CD4-positive, CD25-positive, alpha-beta regulatory T cell (primary cell): ENCODE results near the gene OPN1MW2. TPM values are rescaled to one million over a fixed set of nuclear protein-coding genes. Genes with fewer than 3 reads are reported as not detected.

Experiments used
- polyA plus RNA-seq, 4 donors: library from polyadenylated mRNA; unstranded; fragments of 300-500 nt; fragmentation: Illumina TruSeq; gene quantifications; one replicate each; pipeline ENCODE4 v1.2.3, GENCODE V29; 2021
- total RNA-seq: library from RNA; stranded (reverse); gene quantifications from one replicate; pipeline ENCODE4 v1.2.3, GENCODE V29; 2022

OPN1MW2 gene
- total and polyA plus RNA-seq, 5 donors from 2014 or later: not detected

Other genes with a start within 250 kb of the OPN1MW2 start
- gene HCFC1, start 247.9 kb upstream of the OPN1MW2 start, total RNA-seq: 71.6 TPM
- gene HCFC1, start 247.9 kb upstream of the OPN1MW2 start, polyA plus RNA-seq: 1 to 10 TPM; 3.0 to 4.3 (median 3.6) TPM
- 6.0 TPM for gene TMEM187, start 247.0 kb upstream of the OPN1MW2 start, total RNA-seq
- gene TMEM187, start 247.0 kb upstream of the OPN1MW2 start, polyA plus RNA-seq: 10 to 100 TPM; 16.1 to 21.0 (median 17.7) TPM
- gene IRAK1, start 199.9 kb upstream of the OPN1MW2 start, total RNA-seq: 64.7 TPM
- 10 to 100 TPM; 23.7 to 29.5 (median 26.0) TPM for gene IRAK1, start 199.9 kb upstream of the OPN1MW2 start, polyA plus RNA-seq
- 180 TPM for gene MECP2, start 122.0 kb upstream of the OPN1MW2 start, total RNA-seq
- 10 to 100 TPM; 13.3 to 20.5 (median 15.2) TPM for gene MECP2, start 122.0 kb upstream of the OPN1MW2 start, polyA plus RNA-seq
- not detected for gene OPN1LW, start 75.5 kb upstream of the OPN1MW2 start, total RNA-seq
- not detected for gene OPN1LW, start 75.5 kb upstream of the OPN1MW2 start, polyA plus RNA-seq
- gene OPN1MW, start 37.2 kb upstream of the OPN1MW2 start, total RNA-seq: not detected
- gene OPN1MW, start 37.2 kb upstream of the OPN1MW2 start, polyA plus RNA-seq: not detected
- gene OPN1MW3, start 37.8 kb downstream of the OPN1MW2 start, total RNA-seq: not detected
- gene OPN1MW3, start 37.8 kb downstream of the OPN1MW2 start, polyA plus RNA-seq: not detected
- gene TEX28, start 75.4 kb downstream of the OPN1MW2 start, total RNA-seq: not detected
- not detected for gene TEX28, start 75.4 kb downstream of the OPN1MW2 start, polyA plus RNA-seq
- 8.1 TPM for gene TKTL1, start 76.0 kb downstream of the OPN1MW2 start, total RNA-seq
- gene TKTL1, start 76.0 kb downstream of the OPN1MW2 start, polyA plus RNA-seq: 10 to 100 TPM; 21.0 to 34.3 (median 25.4) TPM
- gene FLNA, start 154.9 kb downstream of the OPN1MW2 start, total RNA-seq: 1,918 TPM
- gene FLNA, start 154.9 kb downstream of the OPN1MW2 start, polyA plus RNA-seq: 100 to 1,000 TPM; 219 to 283 (median 250) TPM
- gene EMD, start 159.5 kb downstream of the OPN1MW2 start, total RNA-seq: 133 TPM
- 10 to 100 TPM; 31.8 to 44.0 (median 34.6) TPM for gene EMD, start 159.5 kb downstream of the OPN1MW2 start, polyA plus RNA-seq
- 4,192 TPM for gene RPL10, start 178.6 kb downstream of the OPN1MW2 start, total RNA-seq
- 1,000 to 10,000 TPM; 3,877 to 6,073 (median 4,905) TPM for gene RPL10, start 178.6 kb downstream of the OPN1MW2 start, polyA plus RNA-seq
- gene DNASE1L1, start 189.5 kb downstream of the OPN1MW2 start, total RNA-seq: 29.7 TPM
- 10 to 100 TPM; 12.2 to 23.1 (median 19.1) TPM for gene DNASE1L1, start 189.5 kb downstream of the OPN1MW2 start, polyA plus RNA-seq
- 84.2 TPM for gene TAFAZZIN, start 191.8 kb downstream of the OPN1MW2 start, total RNA-seq
- gene TAFAZZIN, start 191.8 kb downstream of the OPN1MW2 start, polyA plus RNA-seq: 10 to 100 TPM; 28.4 to 37.7 (median 34.3) TPM
- gene ATP6AP1, start 208.9 kb downstream of the OPN1MW2 start, total RNA-seq: 44.9 TPM
- gene ATP6AP1, start 208.9 kb downstream of the OPN1MW2 start, polyA plus RNA-seq: 100 to 1,000 TPM; 100 to 125 (median 112) TPM
- 169 TPM for gene GDI1, start 217.4 kb downstream of the OPN1MW2 start, total RNA-seq
- 10 to 100 TPM; 33.7 to 46.3 (median 41.9) TPM for gene GDI1, start 217.4 kb downstream of the OPN1MW2 start, polyA plus RNA-seq
- gene FAM50A, start 224.4 kb downstream of the OPN1MW2 start, total RNA-seq: 55.1 TPM
- gene FAM50A, start 224.4 kb downstream of the OPN1MW2 start, polyA plus RNA-seq: 10 to 100 TPM; 33.7 to 52.5 (median 38.6) TPM
- 64.6 TPM for gene PLXNA3, start 238.5 kb downstream of the OPN1MW2 start, total RNA-seq
- gene PLXNA3, start 238.5 kb downstream of the OPN1MW2 start, polyA plus RNA-seq: 1 to 10 TPM in 1 of 4 donors, under 1 TPM in 3; 0.32 to 1.8 (median 0.34) TPM